ENCODE measurements around the gene AKR1D1. TPM values are rescaled to one million over a fixed set of nuclear protein-coding genes. Genes with fewer than 3 reads are reported as not detected.

The AKR1D1 gene
- 0.06 TPM for total RNA-seq

DNA sequence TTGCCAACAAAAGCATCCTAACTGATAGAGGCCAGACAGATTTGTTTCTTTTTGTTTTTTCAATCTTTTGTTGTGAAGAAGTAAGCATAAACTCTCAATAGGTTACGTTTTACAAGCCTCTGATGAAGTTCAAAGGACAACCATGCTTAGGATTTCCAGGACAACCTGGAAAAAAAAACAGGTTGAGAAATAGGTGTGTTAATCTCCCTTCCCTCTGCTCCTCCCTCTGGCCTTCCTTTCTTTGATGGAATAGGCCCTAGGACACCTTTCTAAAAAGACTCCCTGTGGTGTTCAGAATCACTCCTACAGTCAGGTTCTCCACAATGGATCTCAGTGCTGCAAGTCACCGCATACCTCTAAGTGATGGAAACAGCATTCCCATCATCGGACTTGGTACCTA, at the start of gene AKR1D1:
TSS of gene AKR1D1 (plus strand) at position 264 of the 400 bp plus-strand sequence. CDS start at position 324, 60 bp downstream.

Small RNA genes lying within 50 kb of the gene (small RNA-seq; reads per million reads assigned to genes)
- gene AC024082.2 (ENCODE audit: low replicate concordance) (not detected), gene RN7SKP223 (ENCODE audit: low replicate concordance) (not detected)

Other genes starting within 250 kb of the AKR1D1 start
- 4.0 TPM for gene DGKI, start 229.5 kb upstream of the AKR1D1 start, total RNA-seq
- 76.7 TPM for gene CREB3L2, start 74.4 kb upstream of the AKR1D1 start, total RNA-seq

Data from metanephros (tissue), 2 donors.